H9 (cell line): ENCODE data around the gene CCDC149. TPM values are rescaled to one million over a fixed set of nuclear protein-coding genes. Genes with fewer than 3 reads are reported as not detected.

ENCODE experiments used
- DNase-seq: peaks from one replicate; pipeline ENCODE4 v3.0.0-alpha.2; 2017
- H2AFZ ChIP-seq: one replicate; pipeline ENCODE4 v1.6.1; 2013; ENCODE audit warnings: mild to moderate bottlenecking, low read length, control low read depth, moderate library complexity
- H2AK5ac ChIP-seq: 2 replicates; pipeline ENCODE4 v1.6.1; 2013; ENCODE audit warnings: low read length, control low read depth, mixed read lengths; ENCODE audit not compliant: insufficient read length
- H2BK120ac ChIP-seq: one replicate; pipeline ENCODE4 v1.6.1; 2013; ENCODE audit warnings: low read depth, mild to moderate bottlenecking, low read length, control low read depth, inconsistent platforms; ENCODE audit not compliant: poor library complexity, severe bottlenecking
- H2BK12ac ChIP-seq: 2 replicates; pipeline ENCODE4 v1.6.1; 2013; ENCODE audit warnings: low read length, control low read depth, mixed read lengths, low read depth; ENCODE audit not compliant: insufficient read length
- H2BK15ac ChIP-seq: 2 replicates; pipeline ENCODE4 v1.6.1; 2013; ENCODE audit warnings: low read depth, low read length, control low read depth
- H2BK20ac ChIP-seq: one replicate; pipeline ENCODE4 v1.6.1; 2013; ENCODE audit warnings: low read depth, mild to moderate bottlenecking, low read length, control low read depth, inconsistent platforms; ENCODE audit not compliant: poor library complexity, severe bottlenecking
- H2BK5ac ChIP-seq: 2 replicates; pipeline ENCODE4 v1.6.1; 2013; ENCODE audit warnings: low read length, control low read depth, mixed read lengths; ENCODE audit not compliant: insufficient read length
- H3K14ac ChIP-seq: 2 replicates; pipeline ENCODE4 v1.6.1; 2013; ENCODE audit warnings: low read length, control low read depth; ENCODE audit not compliant: insufficient read depth
- H3K18ac ChIP-seq: 2 replicates; pipeline ENCODE4 v1.6.1; 2013; ENCODE audit warnings: low read depth, mild to moderate bottlenecking, mixed read lengths, low read length, control low read depth; ENCODE audit not compliant: insufficient read length
- H3K23ac ChIP-seq: 2 replicates; pipeline ENCODE4 v1.6.1; 2013; ENCODE audit warnings: low read length, control low read depth, mixed read lengths, low read depth; ENCODE audit not compliant: insufficient read length
- H3K23me2 ChIP-seq: 2 replicates; pipeline ENCODE4 v1.6.1; 2013; ENCODE audit warnings: low read depth, mild to moderate bottlenecking, mixed read lengths, low read length, control low read depth; ENCODE audit not compliant: insufficient read length, poor library complexity, severe bottlenecking
- H3K27ac ChIP-seq: 2 replicates; pipeline ENCODE4 v1.5.1; 2013; ENCODE audit warnings: low read length, control low read depth, mixed read lengths, low read depth; ENCODE audit not compliant: insufficient read length
- H3K27me3 ChIP-seq: 2 replicates; pipeline ENCODE4 v1.6.1; 2013; ENCODE audit warnings: low read length, control low read depth, inconsistent platforms; ENCODE audit not compliant: insufficient read depth
- H3K4ac ChIP-seq: 2 replicates; pipeline ENCODE4 v1.6.1; 2013; ENCODE audit warnings: low read depth, mild to moderate bottlenecking, control low read depth, inconsistent platforms, low read length, moderate library complexity
- H3K4me1 ChIP-seq: 2 replicates; pipeline ENCODE4 v1.6.1; 2013; ENCODE audit warnings: low read length, control low read depth, inconsistent platforms; ENCODE audit not compliant: insufficient read depth
- H3K4me2 ChIP-seq: 2 replicates; pipeline ENCODE4 v1.6.1; 2013; ENCODE audit warnings: low read length, control low read depth, mixed read lengths; ENCODE audit not compliant: insufficient read length, insufficient read depth
- H3K56ac ChIP-seq: 2 replicates; pipeline ENCODE4 v1.6.1; 2013; ENCODE audit warnings: low read depth, mild to moderate bottlenecking, mixed read lengths, low read length, control low read depth; ENCODE audit not compliant: insufficient read length
- H3K79me1 ChIP-seq: 2 replicates; pipeline ENCODE4 v1.6.1; 2013; ENCODE audit warnings: low read depth, mild to moderate bottlenecking, moderate library complexity, low read length, control low read depth, inconsistent platforms; ENCODE audit not compliant: insufficient read depth, poor library complexity, severe bottlenecking
- H3K79me2 ChIP-seq: 2 replicates; pipeline ENCODE4 v1.6.1; 2013; ENCODE audit warnings: low read length, control low read depth, inconsistent platforms; ENCODE audit not compliant: insufficient read depth
- H3K9ac ChIP-seq: 2 replicates; pipeline ENCODE4 v1.6.1; 2013; ENCODE audit warnings: low read length, control low read depth, mixed read lengths; ENCODE audit not compliant: insufficient read length; ENCODE audit errors: extremely low read depth
- H3K9me3 ChIP-seq: one replicate; pipeline ENCODE4 v1.6.1; 2013; ENCODE audit warnings: low read depth, low read length, inconsistent platforms; ENCODE audit not compliant: control insufficient read depth
- H3T11ph ChIP-seq: one replicate; pipeline ENCODE4 v1.6.1; 2013; ENCODE audit warnings: mild to moderate bottlenecking, low read length, control low read depth, inconsistent platforms
- H4K20me1 ChIP-seq: one replicate; pipeline ENCODE4 v1.6.1; 2013; ENCODE audit not compliant: control insufficient read depth, insufficient read length, insufficient read depth
- H4K5ac ChIP-seq: 2 replicates; pipeline ENCODE4 v1.6.1; 2013; ENCODE audit warnings: low read depth, mild to moderate bottlenecking, mixed read lengths, low read length, control low read depth; ENCODE audit not compliant: insufficient read length
- H4K8ac ChIP-seq: replicated peaks from 2 replicates; pipeline ENCODE4 v1.6.1; 2013; ENCODE audit warnings: low read length, control low read depth, mixed read lengths, low read depth; ENCODE audit not compliant: insufficient read length
- H4K91ac ChIP-seq: 2 replicates; pipeline ENCODE4 v1.6.1; 2013; ENCODE audit warnings: low read depth, mild to moderate bottlenecking, moderate library complexity, mixed read lengths, low read length, control low read depth; ENCODE audit not compliant: insufficient read length
- H3K27ac Mint-ChIP-seq, 3 experiments: 2 replicates in 2 of 3; 3 replicates in 1 of 3; pipeline ENCODE4 v1.8.0; 2020 to 2021; ENCODE audit warnings: mixed read lengths in 3 of 3, mild to moderate bottlenecking in 1 of 3, moderate library complexity in 1 of 3
- H3K27me3 Mint-ChIP-seq: 2 replicates; pipeline ENCODE4 v1.8.0; 2021; ENCODE audit warnings: low read depth, mild to moderate bottlenecking, moderate library complexity, mixed read lengths
- H3K36me3 Mint-ChIP-seq, 3 experiments: 2 replicates in 2 of 3; 3 replicates in 1 of 3; pipeline ENCODE4 v1.8.0; 2020 to 2021; ENCODE audit warnings: low read depth in 3 of 3, mixed read lengths in 3 of 3; ENCODE audit not compliant: insufficient read depth in 1 of 3
- H3K4me1 Mint-ChIP-seq, 2 experiments: 2 replicates each; pipeline ENCODE4 v1.8.0; 2020; ENCODE audit warnings: mixed read lengths in 2 of 2
- H3K4me3 Mint-ChIP-seq, 2 experiments: 2 replicates in 1 of 2; 3 replicates in 1 of 2; pipeline ENCODE4 v1.8.0; 2020 to 2021; ENCODE audit warnings: mild to moderate bottlenecking in 2 of 2, mixed read lengths in 2 of 2, moderate library complexity in 1 of 2
- H3K9me3 Mint-ChIP-seq, 2 experiments: 2 replicates in 1 of 2; 3 replicates in 1 of 2; pipeline ENCODE4 v1.8.0; 2020; ENCODE audit warnings: mild to moderate bottlenecking in 2 of 2, mixed read lengths in 2 of 2, moderate library complexity in 1 of 2
- CTCF ChIP-seq: fragments of 200-600 bp; sonication (generic); conservative IDR thresholded peaks from 3 replicates; pipeline ENCODE4 v1.8.0; 2021; ENCODE audit warnings: antibody characterized with exemption, mild to moderate bottlenecking
- WGBS: extraction: QIAGEN DNeasy Blood & Tissue Kit; methylation state at CpG from one replicate; pipeline ENCODE4 v1.1.7; 2013; ENCODE audit warnings: missing lambda C conversion rate, low lambda C conversion rate, mixed read lengths; ENCODE audit not compliant: insufficient read length; ENCODE audit errors: extremely low coverage; 5-methylcytosine and 5-hydroxymethylcytosine counted together
- total RNA-seq: library from RNA; stranded (reverse); gene quantifications from 2 replicates; pipeline ENCODE4 v1.2.1, GENCODE V29; 2021

Gene CCDC149
- total RNA-seq, 1 experiment from 2014 or later: 4.5 TPM

- Histone ChIP-seq H2AFZ (no peak overlapping the region), H4K5ac (no peak overlapping the region), H2BK12ac (no peak overlapping the region), H2AK5ac (no peak overlapping the region), H3K4me2 (no peak overlapping the region), H3K79me2 (no peaks in the 10 kb centered on the region), H2BK5ac (no peak overlapping the region), H3K23me2 (no peaks in the 10 kb centered on the region), H3K18ac (no peak overlapping the region), H3K14ac (no peak overlapping the region), H3K4ac (no peak overlapping the region), H2BK15ac (no peak overlapping the region), H3T11ph (no peak overlapping the region), H3K4me1 (no peaks in the 10 kb centered on the region), H4K20me1 (no peaks in the 10 kb centered on the region), H2BK120ac (no peak overlapping the region), H2BK20ac (no peak overlapping the region), H3K79me1 (no peaks in the 10 kb centered on the region), H4K8ac (no peak overlapping the region), H3K27me3 (no peaks in the 10 kb centered on the region), H3K9ac (no peak overlapping the region), H4K91ac (no peak overlapping the region), H3K56ac (no peak overlapping the region), H3K9me3 (no peaks in the 10 kb centered on the region), H3K27ac (no peak overlapping the region), H3K23ac (no peak overlapping the region)
- Mint-ChIP-seq H3K27me3 (no peaks in the 10 kb centered on the region), H3K27ac (no peak overlapping the region; a peak in 1 of 7 replicates), H3K9me3 (peaks cover 0 to 3% of the 10 kb centered on the region in 2 experiments; a peak in 1 of 5 replicates), H3K4me3 (no peak overlapping the region), H3K4me1 (peaks cover 29 to 32% of the 10 kb centered on the region in 2 experiments), H3K36me3 (peaks cover 0 to 4% (median 0%) of the 10 kb centered on the region in 3 experiments; a peak in 1 of 7 replicates)
- no peak for TF ChIP-seq CTCF
- DNase-seq: no peak
- no CpG with 5 or more reads among the region's 8 CpGs for whole genome bisulfite sequencing
Measured at GRCh38 chr4:24878636-24879016, 34.2 kb downstream of the CCDC149 start.
